ENCODE results near the gene RYR2.

RYR2 gene

DNA sequence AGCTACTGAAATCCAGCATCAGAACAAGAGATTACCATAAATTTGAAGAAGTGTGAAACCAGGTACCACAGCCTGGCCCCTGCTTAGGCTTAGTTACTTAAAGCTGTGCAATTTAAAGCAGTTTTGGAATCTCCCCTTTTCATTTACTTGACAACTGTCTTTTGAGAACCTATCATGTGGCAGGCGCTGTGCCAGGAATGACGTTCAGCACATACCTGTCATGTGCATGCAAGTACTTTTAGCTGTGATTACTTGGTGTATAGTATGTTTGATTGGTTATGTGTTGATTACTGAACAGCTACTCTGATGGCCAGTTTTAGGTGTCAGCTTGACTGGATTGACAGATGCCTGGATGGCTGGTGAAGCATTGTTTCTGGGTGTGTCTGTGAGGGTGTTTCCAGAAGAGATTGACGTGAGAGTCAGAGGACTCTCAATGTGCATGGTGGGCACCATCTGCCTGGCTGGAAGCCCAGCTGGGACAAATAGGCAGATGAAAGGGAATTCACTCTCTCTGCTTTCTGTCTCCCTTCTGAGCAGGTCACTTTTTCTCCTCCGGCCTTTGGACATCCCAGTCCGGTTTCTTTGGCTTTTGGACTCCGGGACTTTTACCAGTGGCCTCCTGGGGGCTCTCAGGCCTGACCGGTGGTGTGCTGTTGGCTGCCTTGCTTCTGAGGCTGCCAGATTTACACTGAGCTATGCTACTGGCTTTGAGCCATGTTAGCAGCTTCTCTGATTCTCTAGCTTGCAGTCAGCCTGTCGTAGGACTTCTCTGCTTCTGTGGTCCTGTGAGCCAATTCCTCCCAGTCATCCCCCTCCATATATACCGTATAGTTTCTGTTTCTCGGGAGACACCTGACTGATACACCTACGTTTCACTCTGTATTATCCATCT lies 178.0 kb downstream of the RYR2 start:
- no peak for TF ChIP-seq CTCF (IDR thresholded peaks at IDR 0.05; ENCODE audit: low read depth, low read length)
- H3K4me3 ChIP-seq (replicated peaks in 1 of 2; ENCODE audit: low read depth in 2 of 2, low read length in 2 of 2): no peak overlapping the region
- DNase-seq (ENCODE audit: low read depth in 2 of 2): peak in 1 of 2 donors; percentile 63

- no peak for TF ChIP-seq CTCF (IDR thresholded peaks at IDR 0.05; ENCODE audit: low read depth, low read length)
- no peak for DNase-seq (ENCODE audit: low read depth in 2 of 2)
- no peak overlapping the region for H3K4me3 ChIP-seq (replicated peaks in 1 of 2; ENCODE audit: low read depth in 2 of 2, low read length in 2 of 2)
Measured at GRCh38 chr1:237223419-237223818, 181.4 kb downstream of the RYR2 start.

DNA sequence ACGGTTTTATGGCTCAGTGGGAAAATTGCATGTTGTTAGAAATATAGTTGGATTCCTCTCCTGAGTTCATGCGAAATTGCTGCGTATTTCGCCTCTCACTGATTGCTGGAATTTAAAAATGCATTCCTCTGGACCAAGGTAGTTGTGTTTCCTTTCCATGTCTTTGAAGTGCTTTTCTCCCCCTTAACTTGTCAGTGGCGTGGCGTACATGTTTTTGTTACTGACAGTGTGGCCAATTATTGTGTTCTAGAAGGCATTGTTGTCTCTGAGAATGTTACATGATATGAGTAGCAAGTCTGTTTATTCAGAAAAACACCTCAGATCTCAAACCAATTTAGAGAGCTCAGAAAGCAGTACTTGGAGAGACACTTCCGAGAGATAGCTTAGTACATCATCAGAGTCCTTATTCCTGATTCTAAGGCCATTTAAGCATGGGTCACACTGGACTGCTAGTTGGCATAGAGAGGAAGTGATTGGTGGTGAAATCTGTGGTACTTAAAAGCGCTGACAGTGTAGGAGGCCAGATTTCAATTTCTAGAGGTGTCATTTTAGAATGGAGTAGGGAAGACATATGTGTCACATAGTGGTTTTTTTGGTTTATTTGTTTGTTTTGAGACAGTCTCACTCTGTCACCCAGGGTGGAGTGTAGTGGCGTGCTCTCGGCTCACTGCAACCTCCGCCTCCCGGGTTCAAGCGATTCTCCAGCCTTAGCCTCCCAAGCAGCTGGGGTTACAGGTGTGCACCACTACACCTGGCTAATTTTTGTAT lies 184.4 kb downstream of the RYR2 start:
- TF ChIP-seq CTCF (IDR thresholded peaks at IDR 0.05; ENCODE audit: low read depth, low read length): no peak

DNA sequence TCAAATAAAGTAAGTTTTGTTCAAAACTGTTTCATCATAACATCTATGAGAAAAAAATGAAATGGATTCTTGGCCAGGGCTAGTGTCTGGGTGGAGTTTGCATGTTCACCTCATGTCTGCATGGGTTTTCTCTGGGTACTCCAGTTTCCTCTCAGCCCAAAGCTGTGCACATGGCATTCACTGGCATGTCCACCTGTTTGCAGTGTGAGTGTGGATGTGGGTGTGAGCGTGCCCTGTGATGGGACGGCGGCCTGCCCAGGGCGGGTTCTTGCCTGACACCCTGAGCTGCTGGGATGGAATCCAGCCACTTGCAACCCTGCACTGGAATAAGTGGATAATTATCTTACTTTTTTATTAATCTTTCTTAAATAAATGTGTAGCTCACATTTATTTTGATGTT lies 185.5 kb downstream of the RYR2 start:
- DNase-seq (ENCODE audit: low read depth in 2 of 2): no peak
- no peak for TF ChIP-seq CTCF (IDR thresholded peaks at IDR 0.05; ENCODE audit: low read depth, low read length)
- H3K4me3 ChIP-seq (replicated peaks in 1 of 2; ENCODE audit: low read depth in 2 of 2, low read length in 2 of 2): no peak overlapping the region

More for the DNA sequence above, 184.4 kb downstream of the RYR2 start:
- H3K4me3 ChIP-seq (replicated peaks in 1 of 2; ENCODE audit: low read depth in 2 of 2, low read length in 2 of 2): no peak overlapping the region
- DNase-seq (ENCODE audit: low read depth in 2 of 2): no peak

GRCh38 chr1:237228421-237228820 lies 186.4 kb downstream of the RYR2 start:
- no peak overlapping the region for H3K4me3 ChIP-seq (replicated peaks in 1 of 2; ENCODE audit: low read depth in 2 of 2, low read length in 2 of 2)
- TF ChIP-seq CTCF (IDR thresholded peaks at IDR 0.05; ENCODE audit: low read depth, low read length): no peak
- no peak for DNase-seq (ENCODE audit: low read depth in 2 of 2)

DNA sequence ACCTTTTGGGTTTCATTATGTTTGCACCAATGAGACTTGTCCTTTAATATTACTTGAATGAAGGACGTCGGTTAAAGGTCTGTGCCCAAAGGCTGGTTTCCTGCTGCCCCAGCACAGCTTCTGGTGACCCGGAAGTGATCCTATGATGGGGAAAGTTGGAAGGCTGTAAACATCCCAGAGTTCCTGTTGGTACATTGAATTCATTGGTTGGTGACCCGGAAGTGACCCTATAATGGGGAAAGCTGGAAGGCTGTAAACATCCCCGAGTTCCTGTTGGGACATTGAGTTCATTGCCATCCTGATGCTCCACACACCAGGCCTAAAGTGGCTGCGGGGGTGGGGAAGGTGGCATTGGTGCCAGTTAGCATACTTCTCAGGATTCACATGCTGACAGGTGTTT lies 187.3 kb downstream of the RYR2 start:
- DNase-seq (ENCODE audit: low read depth in 2 of 2): no peak
- no peak overlapping the region for H3K4me3 ChIP-seq (replicated peaks in 1 of 2; ENCODE audit: low read depth in 2 of 2, low read length in 2 of 2)
- no peak for TF ChIP-seq CTCF (IDR thresholded peaks at IDR 0.05; ENCODE audit: low read depth, low read length)

Measured in cardiac fibroblast (primary cell).